ENCODE results near the gene ERAL1.
A peak's percentile ranks its signal among the peaks of the same experiment; 100 is the strongest.
"Not testable (repeated sequence)": the region's sequence is repeated elsewhere in the genome, so short reads cannot be mapped to it uniquely, and the experiment has no call there.

ERAL1 gene

DNA sequence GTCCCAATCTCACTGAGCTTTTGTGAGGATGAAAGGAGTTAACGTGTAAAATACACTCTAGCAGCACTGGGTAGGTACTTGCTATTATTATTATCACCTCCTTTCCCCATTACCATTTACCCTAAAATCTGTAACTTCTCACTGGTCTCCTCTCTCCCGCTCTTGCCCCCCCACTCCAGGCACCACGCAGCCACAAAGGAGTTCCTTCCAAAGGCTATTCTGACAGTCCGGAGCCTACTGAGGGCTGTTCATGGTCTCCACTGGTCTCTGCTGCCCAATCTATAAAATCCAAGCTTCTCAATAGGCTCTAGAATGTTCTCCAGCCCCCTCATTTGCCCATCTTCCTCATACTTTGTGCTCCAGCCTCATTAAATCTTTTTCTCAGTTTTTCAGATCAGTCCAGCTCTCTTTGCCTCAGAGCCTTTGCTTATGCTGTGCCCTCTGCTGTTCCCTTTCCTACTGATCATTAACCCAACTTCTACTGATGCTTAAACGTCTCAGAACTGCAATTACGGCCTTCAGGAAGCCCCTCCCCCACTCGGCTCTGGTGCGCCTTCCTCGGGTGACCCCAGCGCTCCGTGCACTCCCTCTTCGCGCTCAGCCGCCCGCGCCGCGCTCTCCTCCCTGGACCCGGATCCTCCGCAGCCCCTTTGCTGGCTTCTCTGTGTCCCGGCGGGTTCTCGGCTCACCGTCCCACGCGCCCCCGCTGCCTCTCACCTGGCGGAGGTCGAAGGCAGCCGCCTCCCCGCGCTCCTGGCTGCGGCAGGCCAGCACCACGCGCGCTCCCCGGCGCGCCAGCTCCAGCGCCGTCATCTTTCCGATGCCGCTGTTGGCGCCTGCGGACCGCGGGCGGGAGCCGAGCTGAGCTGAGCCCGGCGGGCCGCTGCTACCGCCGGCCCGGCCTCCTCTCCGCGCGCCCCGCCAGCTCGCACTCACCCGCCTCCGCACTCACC lies 47.3 kb downstream of the ERAL1 start:
- peak; percentile 69 for DNase-seq

DNA sequence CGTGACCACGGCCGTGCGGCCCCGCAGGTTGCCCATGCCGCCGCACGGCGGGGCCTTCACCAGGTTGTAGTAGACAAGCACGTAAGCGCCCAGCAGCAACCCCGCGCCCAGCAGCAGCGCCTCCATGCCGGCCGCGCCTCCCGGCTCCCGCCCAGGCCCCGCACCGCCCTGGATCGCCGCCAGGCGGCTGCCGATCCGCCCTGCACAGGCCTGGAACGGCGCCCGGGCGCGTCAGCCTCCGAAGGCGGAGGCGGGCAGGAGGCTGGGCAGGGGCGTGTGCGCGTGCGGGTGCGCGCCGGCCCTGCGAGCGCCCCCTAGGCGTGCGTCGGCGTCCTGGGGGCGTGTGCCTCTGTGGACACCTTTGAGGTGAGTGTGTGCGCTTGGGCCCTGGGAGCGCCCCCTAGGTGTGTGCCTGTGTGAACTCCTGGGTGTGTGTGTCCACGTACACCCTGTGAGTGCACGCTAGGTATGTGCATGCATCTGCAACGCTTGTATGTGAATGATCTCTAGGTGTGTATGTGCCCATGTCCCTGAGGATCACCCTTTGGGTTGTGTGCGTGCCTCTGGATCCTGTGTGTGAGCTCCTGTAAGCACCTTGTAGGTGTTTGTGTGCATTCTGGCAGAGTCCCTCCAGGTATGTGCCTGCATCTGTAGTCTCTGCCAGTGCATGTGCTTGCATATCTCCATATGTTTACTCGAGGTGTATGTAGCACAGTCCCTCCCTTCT lies 48.2 kb downstream of the ERAL1 start, which contains the start of gene DHRS13:
DHRS13 (minus strand) TSS at position 261 of the 727 bp plus-strand sequence; CDS start at position 126, 135 bp downstream.
- DNase-seq: peak; percentile 93

DNA sequence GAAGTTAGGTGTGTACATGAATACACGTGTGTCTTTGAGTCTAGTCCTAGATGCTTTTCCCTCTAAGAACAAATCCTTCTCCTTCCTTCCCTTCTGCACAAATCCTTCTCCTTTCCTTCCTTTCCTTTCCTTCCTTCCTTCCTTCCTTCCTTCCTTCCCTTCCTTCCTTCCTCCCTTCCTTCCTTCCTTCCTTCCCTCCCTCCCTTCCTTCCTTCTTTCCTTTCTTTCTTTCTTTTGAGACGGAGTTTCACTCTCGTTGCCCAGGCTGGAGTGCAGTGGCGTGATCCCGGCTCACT lies 48.7 kb downstream of the ERAL1 start:
- DNase-seq: not testable (repeated sequence)

DNA sequence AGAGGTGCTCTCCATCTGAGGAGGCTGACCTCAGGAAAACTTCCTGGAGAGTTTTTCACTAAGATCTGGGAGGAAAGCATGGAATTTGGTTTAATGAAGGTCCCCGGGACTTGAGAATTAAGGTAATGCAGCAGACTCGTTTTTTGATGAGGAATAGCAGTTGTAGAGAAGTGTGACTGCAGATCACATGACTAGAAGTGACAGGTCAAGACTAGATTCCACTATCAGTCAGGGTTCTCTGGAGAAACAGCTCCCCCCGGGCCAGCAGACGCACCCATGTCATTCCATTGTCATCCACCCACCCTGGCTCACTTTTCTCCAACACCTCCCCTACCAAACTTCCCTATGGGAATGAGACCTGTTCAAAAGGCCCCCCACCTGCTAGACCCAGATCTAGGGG lies 50.0 kb downstream of the ERAL1 start:
- no peak for DNase-seq

DNA sequence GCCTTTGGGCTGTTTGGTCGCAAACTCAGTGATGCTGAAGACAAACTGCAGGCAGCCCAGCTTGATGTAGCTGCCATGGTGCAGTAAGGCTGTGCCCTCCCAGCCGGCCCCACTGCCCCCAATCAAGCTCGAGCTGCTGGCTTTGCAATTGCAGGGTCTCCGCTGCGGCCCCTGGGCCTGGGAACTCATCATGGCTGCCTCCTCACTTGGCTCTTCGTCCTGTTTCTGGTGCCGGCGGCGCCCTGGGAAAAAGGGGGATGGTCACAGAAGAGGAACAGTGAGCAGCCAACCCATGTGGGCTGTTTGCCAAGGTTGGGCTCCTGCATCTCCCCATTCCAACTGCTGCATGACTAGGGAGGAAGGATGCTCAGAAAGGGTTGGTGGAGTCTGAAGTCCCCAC lies 51.5 kb downstream of the ERAL1 start:
- no peak for DNase-seq

DNA sequence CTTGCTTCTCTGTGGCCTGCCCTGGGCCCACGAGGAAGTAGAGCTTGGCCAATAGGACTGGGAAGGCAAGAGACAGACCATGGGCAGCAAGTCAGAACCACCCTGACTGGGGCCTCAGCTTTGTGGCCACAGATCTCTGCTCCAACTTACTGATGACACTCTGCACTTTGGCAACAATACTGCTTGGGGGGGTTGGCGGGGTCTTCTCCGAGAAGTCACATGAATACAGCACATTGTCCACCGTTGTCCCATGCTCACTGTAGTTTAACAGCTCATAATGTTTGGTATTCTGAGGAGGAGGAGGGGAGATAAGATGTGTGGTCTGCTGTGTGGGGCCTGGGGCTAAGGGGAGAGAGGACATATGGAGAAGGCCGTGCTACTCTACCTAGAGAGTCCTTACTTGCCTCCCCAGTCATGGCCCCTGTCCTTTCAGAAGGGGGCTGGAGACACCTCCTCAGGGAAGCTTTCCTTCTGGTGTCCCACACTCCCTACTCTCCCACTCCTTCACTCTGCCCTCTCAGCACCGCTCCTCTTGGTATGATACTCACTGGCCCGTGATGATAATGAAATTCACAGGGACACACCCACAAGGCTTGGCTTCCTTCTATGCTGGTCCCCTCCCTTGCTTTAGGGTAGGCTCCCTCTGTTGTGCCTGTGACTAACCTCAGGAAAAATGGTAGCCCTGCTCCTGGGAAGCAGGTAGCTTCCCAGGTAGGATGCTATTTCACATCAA lies 52.1 kb downstream of the ERAL1 start:
- no peak for DNase-seq

DNA sequence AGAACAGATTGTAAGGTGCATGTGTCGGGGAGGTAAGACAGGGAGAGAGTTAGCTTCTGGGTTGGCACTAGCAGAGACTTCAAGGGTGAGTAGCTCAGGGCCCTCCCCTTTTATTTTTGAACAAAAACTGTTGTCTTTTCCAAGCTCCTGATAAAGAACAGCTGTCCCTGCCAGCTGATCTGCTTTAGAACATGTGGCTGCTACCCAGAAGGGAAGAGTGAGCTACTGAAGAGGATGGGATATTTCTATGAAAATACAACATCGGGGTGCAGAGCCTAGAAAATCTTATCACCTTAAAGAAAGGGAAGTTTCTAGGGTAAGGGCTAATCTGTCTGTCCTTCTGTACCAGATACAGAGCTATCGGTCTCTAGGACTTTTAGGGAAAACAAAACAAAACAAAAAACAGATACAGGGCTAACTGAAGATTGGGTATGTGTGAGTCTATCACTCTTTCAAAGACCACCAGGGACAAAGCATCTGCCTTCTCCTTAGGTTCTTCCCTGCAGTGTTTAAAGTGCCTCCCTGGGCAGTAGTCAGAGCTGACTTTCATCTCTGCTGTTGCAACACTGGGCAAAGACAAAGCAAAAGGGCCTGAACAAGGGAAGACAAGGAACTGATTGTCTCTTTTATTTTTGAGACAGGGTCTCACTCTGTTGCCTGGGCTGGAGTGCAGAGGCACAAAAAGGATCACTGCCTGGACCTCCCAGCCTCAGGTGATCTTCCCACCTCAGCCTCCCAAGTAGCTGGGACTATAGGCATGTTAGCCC lies 53.1 kb downstream of the ERAL1 start:
- DNase-seq: no peak

DNA sequence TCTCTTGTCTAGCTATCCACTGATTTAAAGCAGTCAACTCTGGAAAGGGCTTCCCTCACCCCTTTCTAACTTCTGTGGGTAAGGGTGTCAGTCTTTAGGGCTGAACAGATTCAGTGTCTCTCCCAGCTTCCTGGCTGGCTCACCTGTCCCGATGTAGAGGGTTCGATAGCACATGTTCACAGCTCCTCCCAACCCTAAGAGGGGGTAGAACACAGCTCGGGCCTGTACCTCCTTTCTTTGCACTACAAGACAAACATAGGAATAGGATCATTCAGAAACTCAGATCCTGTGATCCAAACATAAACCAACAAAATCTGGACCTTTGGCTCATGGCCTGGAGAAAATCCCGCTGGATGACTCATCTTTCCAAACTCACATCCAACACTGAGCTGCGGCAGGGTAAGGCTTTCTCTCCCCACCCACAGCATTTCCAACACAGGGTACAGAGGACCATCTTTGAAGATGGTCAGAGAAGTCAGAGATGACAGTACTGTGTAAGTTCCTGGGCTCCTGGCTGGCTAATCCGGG lies 53.9 kb downstream of the ERAL1 start:
- DNase-seq: no peak

DNA sequence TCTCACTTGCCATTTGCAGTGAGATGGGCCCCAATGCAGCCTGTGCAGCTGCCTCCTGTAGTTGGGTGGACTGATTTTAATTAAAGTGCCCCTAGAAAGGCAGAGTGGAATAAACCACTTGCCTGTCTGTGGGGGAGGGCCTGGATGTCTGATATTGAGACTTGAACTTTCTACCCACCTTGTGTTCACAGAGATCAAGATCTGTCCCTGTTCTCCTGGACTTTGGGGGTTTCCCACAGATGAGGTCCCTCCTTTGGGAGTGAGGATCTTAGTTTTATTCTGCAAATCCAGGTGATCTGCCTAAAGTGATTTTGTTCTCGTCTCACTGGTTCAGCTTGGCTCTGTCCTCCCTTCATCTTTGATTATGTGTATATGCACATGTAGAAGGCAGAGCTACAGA lies 55.7 kb downstream of the ERAL1 start:
- DNase-seq: no peak

Data from NCI-H2171 treated with DMSO at 0.1 percent for 48 hours (cell line).